Measurements from ENCODE around the gene ZNF79. TPM values are rescaled to one million over a fixed set of nuclear protein-coding genes. Genes with fewer than 3 reads are reported as not detected.

Gene ZNF79
- total and polyA plus RNA-seq, 2 of the 8 experiments (the other 6 are each of a cell fraction or from before 2014, with no cell fraction given): 2.4 to 7.4 TPM

- TF ChIP-seq TAF7 (optimal IDR thresholded peaks at IDR 0.05; ENCODE audit: borderline replicate concordance, low read depth, low read length) (no peak), PHF8 (conservative IDR thresholded peaks at IDR 0.05; ENCODE audit: low read depth, low read length) (no peak), TBP (IDR thresholded peaks at IDR 0.05; ENCODE audit: low read depth, low read length) (no peak), HDAC6 (IDR thresholded peaks at IDR 0.05; ENCODE audit: low read depth, low read length) (no peak)
Observed at GRCh38 chr9:127415141-127415540, 9.0 kb upstream of the ZNF79 start (continued).

Data from H1 (cell line).